ENCODE measurements around the gene AQP12B.
"Not testable (repeated sequence)": the region's sequence is repeated elsewhere in the genome, so short reads cannot be mapped to it uniquely, and the experiment has no call there.

AQP12B gene

GRCh38 chr2:240682431-240683224 lies at the start of gene AQP12B:
Gene AQP12B (minus strand): TSS chr2:240682885. CDS start chr2:240682837, 48 bp downstream.
- not testable (repeated sequence) for DNase-seq (ENCODE audit: low spot score)

- DNase-seq (ENCODE audit: low spot score) = no peak
Measured at GRCh38 chr2:240732184-240732583, 49.5 kb upstream of the AQP12B start.

- DNase-seq (ENCODE audit: low spot score) = peak; percentile 47
Measured at GRCh38 chr2:240731178-240731545, 48.5 kb upstream of the AQP12B start.

GRCh38 chr2:240730501-240731177 lies 48.0 kb upstream of the AQP12B start:
- DNase-seq (ENCODE audit: low spot score) = no peak

GRCh38 chr2:240728827-240729226 lies 46.1 kb upstream of the AQP12B start:
- no peak for DNase-seq (ENCODE audit: low spot score)

- DNase-seq (ENCODE audit: low spot score) = no peak
Measured at GRCh38 chr2:240728361-240728760, 45.7 kb upstream of the AQP12B start.

- DNase-seq (ENCODE audit: low spot score) = no peak
Measured at GRCh38 chr2:240727913-240728312, 45.2 kb upstream of the AQP12B start.

GRCh38 chr2:240727439-240727838 lies 44.8 kb upstream of the AQP12B start:
- no peak for DNase-seq (ENCODE audit: low spot score)

- no peak for DNase-seq (ENCODE audit: low spot score)
Measured at GRCh38 chr2:240726876-240727275, 44.2 kb upstream of the AQP12B start.

GRCh38 chr2:240725671-240726070 lies 43.0 kb upstream of the AQP12B start:
- DNase-seq (ENCODE audit: low spot score) = no peak

GRCh38 chr2:240725266-240725665 lies 42.6 kb upstream of the AQP12B start:
- DNase-seq (ENCODE audit: low spot score) = no peak

- DNase-seq (ENCODE audit: low spot score) = no peak
Measured at GRCh38 chr2:240724431-240724830, 41.7 kb upstream of the AQP12B start.

GRCh38 chr2:240723851-240724250 lies 41.2 kb upstream of the AQP12B start:
- no peak for DNase-seq (ENCODE audit: low spot score)

- DNase-seq (ENCODE audit: low spot score) = no peak
Measured at GRCh38 chr2:240722796-240723735, 40.4 kb upstream of the AQP12B start.

GRCh38 chr2:240722376-240722775 lies 39.7 kb upstream of the AQP12B start:
- no peak for DNase-seq (ENCODE audit: low spot score)

- DNase-seq (ENCODE audit: low spot score) = no peak
Measured at GRCh38 chr2:240721596-240722180, 39.0 kb upstream of the AQP12B start.

GRCh38 chr2:240720686-240721595 lies 38.3 kb upstream of the AQP12B start:
- no peak for DNase-seq (ENCODE audit: low spot score)

- DNase-seq (ENCODE audit: low spot score) = no peak
Measured at GRCh38 chr2:240719676-240720545, 37.2 kb upstream of the AQP12B start.

GRCh38 chr2:240718896-240719490 lies 36.3 kb upstream of the AQP12B start:
- DNase-seq (ENCODE audit: low spot score) = no peak

All from GM03348 (cell line).